PFSK-1 (cell line): ENCODE data around the gene CASP10.

Source experiments
- FOXP2 ChIP-seq: optimal IDR thresholded peaks from 2 replicates; pipeline ENCODE3; 2011; ENCODE audit warnings: borderline replicate concordance, control low read depth, inconsistent platforms; ENCODE audit not compliant: insufficient read depth; ENCODE audit errors: extremely low read length, extremely low read depth
- POLR2AphosphoS5 ChIP-seq: IDR thresholded peaks from 2 replicates; pipeline ENCODE4 v1.6.1; 2012; ENCODE audit warnings: low read depth, mild to moderate bottlenecking, control low read depth, low read length, moderate library complexity
- REST ChIP-seq, 2 experiments: IDR thresholded peaks; 2 replicates each; pipeline versions ENCODE4 v1.6.1 to v1.8.0; 2011 to 2012; ENCODE audit warnings: low read depth in 2 of 2, low read length in 2 of 2, control low read depth in 1 of 2, inconsistent platforms in 1 of 2, mild to moderate bottlenecking in 1 of 2, moderate library complexity in 1 of 2; ENCODE audit not compliant: insufficient read depth in 1 of 2
- SIN3A ChIP-seq: IDR thresholded peaks from 2 replicates; pipeline ENCODE4 v1.6.1; 2012; ENCODE audit warnings: mild to moderate bottlenecking, low read length, moderate library complexity, borderline replicate concordance; ENCODE audit not compliant: insufficient read depth
- TAF1 ChIP-seq: IDR thresholded peaks from 2 replicates; pipeline ENCODE4 v1.6.1; 2012; ENCODE audit warnings: low read length, control low read depth, borderline replicate concordance; ENCODE audit not compliant: insufficient read depth

Gene CASP10

GRCh38 chr2:201270293-201271001 lies 87.5 kb downstream of the CASP10 start:
- TF ChIP-seq FOXP2 (no peak), TAF1 (no peak), POLR2AphosphoS5 (no peak), REST (IDR thresholded peaks at IDR 0.05; ENCODE audit: insufficient read depth in 1 of 2, low read depth in 2 of 2, low read length in 2 of 2) (no peak), SIN3A (no peak)

- TF ChIP-seq REST (IDR thresholded peaks at IDR 0.05; ENCODE audit: insufficient read depth in 1 of 2, low read depth in 2 of 2, low read length in 2 of 2), result no peak
Measured at GRCh38 chr2:201271917-201272316, 89.0 kb downstream of the CASP10 start.

GRCh38 chr2:201273330-201273983 lies 90.5 kb downstream of the CASP10 start:
- TF ChIP-seq TAF1, result no peak

GRCh38 chr2:201275069-201275468 lies 92.1 kb downstream of the CASP10 start:
- TF ChIP-seq SIN3A (no peak), POLR2AphosphoS5 (no peak), FOXP2 (no peak)

GRCh38 chr2:201275990-201276389 lies 93.0 kb downstream of the CASP10 start:
- TF ChIP-seq TAF1 (no peak), REST (IDR thresholded peaks at IDR 0.05; ENCODE audit: insufficient read depth in 1 of 2, low read depth in 2 of 2, low read length in 2 of 2) (no peak), SIN3A (no peak), FOXP2 (no peak), POLR2AphosphoS5 (no peak)

GRCh38 chr2:201276511-201276910 lies 93.6 kb downstream of the CASP10 start:
- TF ChIP-seq SIN3A (no peak), TAF1 (no peak), POLR2AphosphoS5 (no peak), FOXP2 (no peak), REST (IDR thresholded peaks at IDR 0.05; ENCODE audit: insufficient read depth in 1 of 2, low read depth in 2 of 2, low read length in 2 of 2) (no peak)
